Left cardiac atrium (tissue), 4 donors: ENCODE results near the gene CXCL11. TPM values are rescaled to one million over a fixed set of nuclear protein-coding genes. Genes with fewer than 3 reads are reported as not detected.
"Not testable (repeated sequence)": the region's sequence is repeated elsewhere in the genome, so short reads cannot be mapped to it uniquely, and the experiment has no call there.

ENCODE experiments used
- ATAC-seq, 2 donors: fragments of 200-7000 bp; cut with Tn5 transposase; one replicate each; pipeline ENCODE4 v1.9.1; 2020; ENCODE audit warnings: mild to moderate bottlenecking in 2 of 2, moderate library complexity in 2 of 2
- DNase-seq: peaks from one replicate; pipeline ENCODE4 v3.0.0-alpha.2; 2020
- intact Hi-C, 2 donors: fragments of 100-400 bp; cut with DNase I; formaldehyde crosslinking; loops; one replicate each; pipeline versions ENCODE4 v1.14.1 to v1.15.1; 2022 to 2023
- total RNA-seq, 2 donors: library from RNA; stranded (reverse); fragmentation: NEBNext Ultra II Directional; extraction: Animal tissue kit (Norgen Biotek cat#: 25700); gene quantifications; one replicate each; pipeline ENCODE4 v1.2.1, GENCODE V29; 2021
- donor health status: DM: no; HTN: yes; CAD: no.
- donor health status: DM: no; HTN: yes; CAD: no; lungs with severe emphysema.
- donor health status: DM: yes; HTN: yes; CAD: no.
- donor health status: Dilated cardiomyopathy.

CXCL11 gene
- total RNA-seq, 2 donors from 2014 or later = 0.16 TPM; not detected in 1

- DNase-seq, ATAC-seq, intact Hi-C loops: not testable (repeated sequence)
Measured at GRCh38 chr4:76049860-76050416, 14.1 kb upstream of the CXCL11 start.

GRCh38 chr4:76044686-76045085 lies 8.8 kb upstream of the CXCL11 start:
- not testable (repeated sequence) for ATAC-seq, DNase-seq

GRCh38 chr4:76043306-76043705 lies 7.4 kb upstream of the CXCL11 start:
- DNase-seq, ATAC-seq, intact Hi-C loops: not testable (repeated sequence)

More at GRCh38 chr4:76044686-76045085, 8.8 kb upstream of the CXCL11 start:
- intact Hi-C loops = not testable (repeated sequence)

GRCh38 chr4:76042241-76042998 lies 6.5 kb upstream of the CXCL11 start:
- intact Hi-C loops, ATAC-seq, DNase-seq: not testable (repeated sequence)

- DNase-seq (no peak), ATAC-seq (no peak)
- intact Hi-C loops = no loop called here
Measured at GRCh38 chr4:76036855-76037254, 985 bp upstream of the CXCL11 start.

GRCh38 chr4:76035141-76035540 lies 729 bp downstream of the CXCL11 start:
- no peak for ATAC-seq
- no peak for DNase-seq
- intact Hi-C loops = no loop called here

- no peak for ATAC-seq
- no peak for DNase-seq
- intact Hi-C loops = no loop called here
Measured at GRCh38 chr4:76029300-76029699, 6.6 kb downstream of the CXCL11 start.

- intact Hi-C loops = no loop called here
- DNase-seq (no peak), ATAC-seq (no peak)
Measured at GRCh38 chr4:76028350-76028765, 7.5 kb downstream of the CXCL11 start.

- ATAC-seq (no peak), DNase-seq (no peak)
- intact Hi-C loops = no loop called here
Measured at GRCh38 chr4:76024065-76024464, 11.8 kb downstream of the CXCL11 start.

- ATAC-seq = no peak
- DNase-seq = no peak
- intact Hi-C loops = no loop called here
Measured at GRCh38 chr4:76023389-76023788, 12.5 kb downstream of the CXCL11 start, which contains the start of gene CXCL10. TSS of gene CXCL10 (minus strand) at chr4:76023497. CDS start at chr4:76023431, 66 bp downstream.

GRCh38 chr4:76022677-76023076 lies 13.2 kb downstream of the CXCL11 start:
- ATAC-seq (no peak), DNase-seq (no peak)
- intact Hi-C loops = no loop called here

- ATAC-seq (no peak), DNase-seq (no peak)
- intact Hi-C loops = no loop called here
Measured at GRCh38 chr4:76022031-76022430, 13.8 kb downstream of the CXCL11 start.

- intact Hi-C loops = no loop called here
- no peak for ATAC-seq
- no peak for DNase-seq
Measured at GRCh38 chr4:76017056-76017686, 18.7 kb downstream of the CXCL11 start.

GRCh38 chr4:76016393-76016792 lies 19.5 kb downstream of the CXCL11 start:
- DNase-seq = no peak
- ATAC-seq = no peak
- intact Hi-C loops = no loop called here

GRCh38 chr4:76013540-76013939 lies 22.3 kb downstream of the CXCL11 start:
- no peak for ATAC-seq
- DNase-seq = no peak
- intact Hi-C loops = no loop called here

GRCh38 chr4:76012388-76012801 lies 23.5 kb downstream of the CXCL11 start:
- ATAC-seq = peak in 1 of 2 donors; percentile 12
- no peak for DNase-seq

GRCh38 chr4:76011700-76012387 lies 24.0 kb downstream of the CXCL11 start:
- ATAC-seq = peak; percentile 53 to 78

More at GRCh38 chr4:76012388-76012801, 23.5 kb downstream of the CXCL11 start:
- intact Hi-C loops = no loop called here

GRCh38 chr4:76011018-76011670 lies 24.7 kb downstream of the CXCL11 start:
- intact Hi-C loops = no loop called here
- no peak for DNase-seq
- peak in 1 of 2 donors; percentile 15 for ATAC-seq

More at GRCh38 chr4:76011700-76012387, 24.0 kb downstream of the CXCL11 start:
- intact Hi-C loops = no loop called here
- DNase-seq = no peak

GRCh38 chr4:76010576-76010975 lies 25.3 kb downstream of the CXCL11 start:
- no peak for ATAC-seq
- DNase-seq = no peak
- intact Hi-C loops = no loop called here
